ENCODE data around the gene HPCAL1. TPM values are rescaled to one million over a fixed set of nuclear protein-coding genes. Genes with fewer than 3 reads are reported as not detected.

HPCAL1 gene
- total and polyA plus RNA-seq, 10 of the 15 experiments (the other 5 are each of a cell fraction or from before 2014, with no cell fraction given): 0.40 to 12.8 (median 7.9) TPM

DNA sequence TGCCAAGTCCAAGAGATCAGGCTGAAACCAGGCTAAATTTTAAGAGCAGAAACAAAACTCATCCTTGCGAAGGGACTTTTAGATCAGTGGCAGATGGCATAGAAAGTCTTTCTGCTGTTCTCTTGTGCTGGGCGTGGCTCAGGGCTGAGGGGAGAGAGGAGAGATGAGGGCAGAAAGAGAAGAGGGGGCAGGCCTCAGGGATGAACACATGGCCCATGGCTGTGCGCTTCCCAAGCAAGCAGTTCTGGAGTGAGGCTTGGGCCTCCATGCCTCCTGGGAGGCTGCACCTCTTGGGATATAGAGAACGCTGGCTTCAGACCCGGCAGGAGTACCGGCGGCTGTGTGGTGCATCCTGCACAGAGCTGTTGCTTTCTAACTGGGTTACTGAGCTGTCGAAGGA, 41.0 kb downstream of the HPCAL1 start:
- H3K27ac ChIP-seq (ENCODE audit: control insufficient read depth, insufficient read depth): no peak overlapping the region
- ATAC-seq (no peak), DNase-seq (ENCODE audit: low read depth, low spot score) (no peak), FAIRE-seq (no peak)
- no peak for TF ChIP-seq BCL11A (IDR thresholded peaks at IDR 0.05; ENCODE audit: low read depth, low read length)
- TF ChIP-seq BRCA1 (IDR thresholded peaks at IDR 0.05; ENCODE audit: low read depth, low read length): no peak
- TF ChIP-seq RELA (IDR thresholded peaks at IDR 0.05; ENCODE audit: borderline replicate concordance, partially characterized antibody): no peak
- no peak for TF ChIP-seq MTA3 (IDR thresholded peaks at IDR 0.05; ENCODE audit: borderline replicate concordance, low read length)
- TF ChIP-seq HSF1 (IDR thresholded peaks at IDR 0.05; ENCODE audit: low read depth, low read length): no peak
- no peak for TF ChIP-seq BMI1 (IDR thresholded peaks at IDR 0.05; ENCODE audit: borderline replicate concordance)
- TF ChIP-seq WRNIP1 (IDR thresholded peaks at IDR 0.05; ENCODE audit: borderline replicate concordance, low read depth, low read length): no peak
- no peak for TF ChIP-seq USF2 (IDR thresholded peaks at IDR 0.05; ENCODE audit: borderline replicate concordance, low read depth, low read length)
- TF ChIP-seq FOS (IDR thresholded peaks at IDR 0.05; ENCODE audit: borderline replicate concordance, extremely low read depth, insufficient read length): no peak
- TF ChIP-seq TCF12 (IDR thresholded peaks at IDR 0.05; ENCODE audit: low read depth, low read length): no peak
- no peak for TF ChIP-seq NRF1 (conservative IDR thresholded peaks at IDR 0.05; ENCODE audit: low read depth, low read length)
- TF ChIP-seq MYB (IDR thresholded peaks at IDR 0.05; ENCODE audit: borderline replicate concordance, low read depth, low read length): no peak
- H3K4me3 ChIP-seq: no peak overlapping the region
- ChIA-PET POLR2A (no interaction called here), SMC1A (ENCODE audit: uncharacterized antibody, unreplicated experiment) (interaction anchor here (1.1 kb wide), 1 partner anchor 16 kb away, joined by 3 read pairs; no protein-coding TSS in a partner anchor), RAD21 (ENCODE audit: unreplicated experiment) (no interaction called here), CTCF (no interaction called here)
- H3K9me3 ChIP-seq (replicated peaks; ENCODE audit: control insufficient read depth, insufficient read depth, low read length): no peaks in the 10 kb centered on the region
- in situ Hi-C loops (cut with MboI): no loop called here
- no peaks in the 10 kb centered on the region for H4K20me1 ChIP-seq (ENCODE audit: control insufficient read depth, insufficient read depth)
- no peak overlapping the region for H3K9ac ChIP-seq (ENCODE audit: control insufficient read depth, insufficient read depth, low read length)
- no peaks in the 10 kb centered on the region for H3K36me3 ChIP-seq (ENCODE audit: control insufficient read depth in 2 of 2, insufficient read depth in 2 of 2, low read length in 1 of 2)
- no peaks in the 10 kb centered on the region for H3K4me1 ChIP-seq (ENCODE audit: control insufficient read depth, insufficient read depth, low read length)
- intact Hi-C loops (cut with micrococcal nuclease; ENCODE audit: unreplicated experiment): no loop called here
- no peak overlapping the region for H2AFZ ChIP-seq (ENCODE audit: control insufficient read depth, low read depth, low read length)
- H3K4me2 ChIP-seq (ENCODE audit: control insufficient read depth, insufficient read depth): no peak overlapping the region
- 68% methylated on average over 8 of the region's 8 CpGs for WGBS (ENCODE audit: insufficient coverage, insufficient replicate concordance, low lambda C conversion rate, missing lambda C conversion rate)
- BruUV-seq (replicated peaks): no TSS peak
- H3K79me2 ChIP-seq (ENCODE audit: control insufficient read depth, insufficient read depth, low read length): no peaks in the 10 kb centered on the region
- H3K27me3 ChIP-seq (replicated peaks in 1 of 2; ENCODE audit: control insufficient read depth in 2 of 2, insufficient read depth in 2 of 2, low read length in 1 of 2): no peaks in the 10 kb centered on the region
